ENCODE results near the gene MYL5. TPM values are rescaled to one million over a fixed set of nuclear protein-coding genes. Genes with fewer than 3 reads are reported as not detected.
"Not testable (repeated sequence)": the region's sequence is repeated elsewhere in the genome, so short reads cannot be mapped to it uniquely, and the experiment has no call there.

MYL5 gene
- total and polyA plus RNA-seq, 2 of the 13 experiments (the other 11 are each of a cell fraction or from before 2014, with no cell fraction given), result 6.5 to 16.0 TPM

- TF ChIP-seq ZFP36L1 (CRISPR knock-in tag; IDR thresholded peaks at IDR 0.05) (peak; percentile 89), SMAD3 (CRISPR knock-in tag; IDR thresholded peaks at IDR 0.05) (peak; percentile 71; the same call in 1 of the 2 replicates), RELA (CRISPR knock-in tag; IDR thresholded peaks at IDR 0.05) (no peak), SNAPC2 (CRISPR knock-in tag; IDR thresholded peaks at IDR 0.05) (no peak)
Measured at GRCh38 chr4:692771-693554, 18.6 kb downstream of the MYL5 start (continued).

GRCh38 chr4:694341-694940, 20.1 kb downstream of the MYL5 start:
- H3K4me2 ChIP-seq (ENCODE audit: low read depth, low read length); ATAC-seq; FAIRE-seq; DNase-seq (ENCODE audit: low spot score); BruUV-seq (replicated peaks); H3K9ac ChIP-seq (ENCODE audit: insufficient read depth, low read depth, low read length); H3K9me3 ChIP-seq (ENCODE audit: low read length); H4K20me1 ChIP-seq (ENCODE audit: insufficient read depth, low read length); intact Hi-C loops (cut with micrococcal nuclease; ENCODE audit: unreplicated experiment); H2AFZ ChIP-seq (ENCODE audit: low read length); in situ Hi-C loops (cut with HindIII; ENCODE audit: extremely low pct_ligation_motif_present, low pct_unique_long_range_greater_than_20kb); POLR2A ChIA-PET; H3K4me3 ChIP-seq (replicated peaks in 1 of 3; ENCODE audit: insufficient read depth in 1 of 3, low read depth in 2 of 3, low read length in 3 of 3); H3K36me3 ChIP-seq (replicated peaks in 1 of 2; ENCODE audit: control insufficient read depth in 1 of 2, insufficient read depth in 2 of 2, low read length in 2 of 2); H3K27ac ChIP-seq (ENCODE audit: extremely low read length, insufficient read depth, low read length); CTCF ChIA-PET (ENCODE audit: low intra/inter-chr PET ratio, low total read pairs); H3K79me2 ChIP-seq (ENCODE audit: insufficient read depth, low read length): not testable (repeated sequence)
- Histone ChIP-seq H3K4me1 (ENCODE audit: insufficient read depth, low read length) (peaks cover 42% of the 10 kb centered on the region), H3K27me3 (ENCODE audit: control insufficient read depth in 1 of 2, insufficient read depth in 2 of 2, low read length in 2 of 2) (peaks cover 2 to 32% of the 10 kb centered on the region in 2 experiments; a peak in 3 of 5 replicates)
- WGBS (ENCODE audit: low lambda C conversion rate), result 54% methylated on average over 12 of the region's 12 CpGs
